Heart left ventricle (tissue), 16 donors: ENCODE results near the gene BET1. TPM values are rescaled to one million over a fixed set of nuclear protein-coding genes. Genes with fewer than 3 reads are reported as not detected.

Source experiments
- ATAC-seq, 4 donors: fragments of 200-7000 bp; cut with Tn5 transposase; one replicate each; pipeline ENCODE4 v1.9.1; 2020 to 2022; ENCODE audit warnings: moderate library complexity in 4 of 4, mild to moderate bottlenecking in 3 of 4, moderate number of reproducible peaks in 1 of 4
- DNase-seq, 5 donors: peaks; one replicate each; pipeline ENCODE4 v3.0.0-alpha.2; 2020
- H3K27ac ChIP-seq, 12 donors: fragments of 200-600 bp; sonication (generic) in 4 of 12; one replicate each; pipeline versions ENCODE4 v1.5.0 to v1.8.0; 2016 to 2022; ENCODE audit warnings: mild to moderate bottlenecking in 2 of 12
- H3K27me3 ChIP-seq, 9 donors: fragments of 200-600 bp; sonication (generic) in 2 of 9; one replicate each; pipeline versions ENCODE4 v1.5.1 to v1.8.0; 2016 to 2022; ENCODE audit warnings: mild to moderate bottlenecking in 3 of 9
- H3K36me3 ChIP-seq, 9 donors: fragments of 200-600 bp; sonication (generic) in 2 of 9; one replicate each; pipeline versions ENCODE4 v1.5.0 to v1.8.0; 2018 to 2022; ENCODE audit warnings: mild to moderate bottlenecking in 2 of 9
- H3K4me1 ChIP-seq, 12 donors: fragments of 200-600 bp; sonication (generic) in 4 of 12; one replicate each; pipeline versions ENCODE4 v1.5.0 to v1.8.0; 2016 to 2022; ENCODE audit warnings: mild to moderate bottlenecking in 3 of 12
- H3K4me3 ChIP-seq, 12 donors: fragments of 200-600 bp; sonication (generic) in 4 of 12; one replicate each; pipeline versions ENCODE4 v1.5.0 to v1.8.0; 2017 to 2022; ENCODE audit warnings: mild to moderate bottlenecking in 9 of 12, moderate library complexity in 4 of 12
- H3K9me3 ChIP-seq, 12 donors: fragments of 200-600 bp; sonication (generic) in 4 of 12; one replicate each; pipeline versions ENCODE4 v1.5.0 to v1.8.0; 2016 to 2022; ENCODE audit warnings: mild to moderate bottlenecking in 1 of 12
- POLR2A ChIP-seq, 2 donors: fragments of 450-650 bp; IDR thresholded peaks; one replicate each; pipeline ENCODE4 v1.6.1; 2017; ENCODE audit warnings: antibody characterized with exemption in 2 of 2, mild to moderate bottlenecking in 2 of 2, moderate library complexity in 2 of 2
- WGBS, 4 donors: extraction: QIAGEN DNeasy Blood & Tissue Kit in 2 of 4; methylation state at CpG; one replicate each; pipeline versions ENCODE4 v1.1.5 to v1.1.7; 2013 to 2018; 5-methylcytosine and 5-hydroxymethylcytosine counted together
- intact Hi-C, 10 donors: fragments of 100-400 bp; cut with DNase I; formaldehyde crosslinking; loops; one replicate each; pipeline versions ENCODE4 v1.11.1 to v1.14.2; 2022
- polyA plus RNA-seq, 2 donors: library from polyadenylated mRNA; stranded (reverse); fragments of 200-250 nt; gene quantifications; one replicate each; pipeline ENCODE4 v1.2.3, GENCODE V29; 2013
- total RNA-seq, 9 donors: library from RNA; depleted of rRNA in 2 of 9; stranded (reverse); fragments of >200 nt in 2 of 9; fragmentation: NEBNext Ultra II Directional in 3 of 9; extraction: Animal tissue kit (Norgen Biotek cat#: 25700) in 3 of 9; gene quantifications; one replicate each; pipeline versions ENCODE4 v1.1.0 to v1.2.4, GENCODE V29; 2016 to 2023
- TF ChIP-seq, protein P1 (sequence below), 12 donors: fragments of 200-600 bp; sonication (generic) in 4 of 12; IDR thresholded peaks; one replicate each; pipeline versions ENCODE4 v1.5.0 to v1.8.0; 2018 to 2022; ENCODE audit warnings: antibody characterized with exemption in 12 of 12, mild to moderate bottlenecking in 5 of 12
- donor health status: ischemic (EF 13 %, LVEDD 7.1; RV severe dilation, severe dysfunction).
- donor health status: healthy with polysubstance abuse.
- donor health status: DM: no; HTN: yes; CAD: no.
- donor health status: DM: no; HTN: no; CAD: no.
- donor health status: ischemic (EF 25% LVEDD 6.9; RV normal size, moderate dysfunction).
- donor health status: ischemic (EF 25% LVEDD 5.7; RV mildly dilated, moderate dysfunction).
- donor health status: healthy.
- donor health status: DM: yes; HTN: yes; CAD: no.
- donor health status: ischemic (EF 35%, LVEDD 5.7; RV mildly dilated, moderate dysfunction).
- donor health status: nonischemic (EF 11% LVEDD 7.7; RV severe dilation, severe dysfunction).
- donor health status: DM: yes; HTN: yes; CAD: no.
- donor health status: PGD.
- donor health status: ischemic (EF 29% LVEDD 5.4; RV normal size, mild dysfunction).
- donor health status: nonischemic (EF 23%, LVEDD 6.1; RV moderate dilation, normal function).

BET1 gene
- total and polyA plus RNA-seq, 11 donors, result 8.1 to 16.5 (median 12.1) TPM

DNA sequence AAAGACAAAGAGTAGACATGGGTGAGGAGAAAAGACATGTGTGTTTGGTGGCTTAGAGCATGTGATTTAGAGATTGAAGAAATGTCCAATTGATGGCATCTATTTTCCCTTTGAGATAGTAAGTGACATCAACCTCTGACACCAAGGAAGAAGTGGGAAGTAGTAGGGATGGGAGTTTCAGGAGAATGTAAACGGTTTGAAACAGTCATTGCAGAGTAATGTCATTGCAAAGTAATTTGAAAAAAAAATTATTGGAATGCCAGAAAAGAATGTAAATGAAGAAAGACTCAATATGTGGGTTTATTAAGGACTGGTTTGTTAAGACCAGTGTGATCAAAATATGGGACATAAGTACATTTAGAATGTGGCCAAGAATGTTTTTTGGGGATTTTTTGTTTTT is 56.0 kb downstream of the BET1 start:
- no peak overlapping the region for H3K4me3 ChIP-seq
- WGBS, 4 donors, result 64 to 88% (median 80%) methylated on average over 1 of the region's 1 CpG
- H3K27me3 ChIP-seq, result no peaks in the 10 kb centered on the region
- no peak overlapping the region for H3K27ac ChIP-seq
- no peaks in the 10 kb centered on the region for H3K36me3 ChIP-seq
- TF ChIP-seq, protein P1, sequence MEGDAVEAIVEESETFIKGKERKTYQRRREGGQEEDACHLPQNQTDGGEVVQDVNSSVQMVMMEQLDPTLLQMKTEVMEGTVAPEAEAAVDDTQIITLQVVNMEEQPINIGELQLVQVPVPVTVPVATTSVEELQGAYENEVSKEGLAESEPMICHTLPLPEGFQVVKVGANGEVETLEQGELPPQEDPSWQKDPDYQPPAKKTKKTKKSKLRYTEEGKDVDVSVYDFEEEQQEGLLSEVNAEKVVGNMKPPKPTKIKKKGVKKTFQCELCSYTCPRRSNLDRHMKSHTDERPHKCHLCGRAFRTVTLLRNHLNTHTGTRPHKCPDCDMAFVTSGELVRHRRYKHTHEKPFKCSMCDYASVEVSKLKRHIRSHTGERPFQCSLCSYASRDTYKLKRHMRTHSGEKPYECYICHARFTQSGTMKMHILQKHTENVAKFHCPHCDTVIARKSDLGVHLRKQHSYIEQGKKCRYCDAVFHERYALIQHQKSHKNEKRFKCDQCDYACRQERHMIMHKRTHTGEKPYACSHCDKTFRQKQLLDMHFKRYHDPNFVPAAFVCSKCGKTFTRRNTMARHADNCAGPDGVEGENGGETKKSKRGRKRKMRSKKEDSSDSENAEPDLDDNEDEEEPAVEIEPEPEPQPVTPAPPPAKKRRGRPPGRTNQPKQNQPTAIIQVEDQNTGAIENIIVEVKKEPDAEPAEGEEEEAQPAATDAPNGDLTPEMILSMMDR (IDR thresholded peaks at IDR 0.05), result no peak
- no peak for TF ChIP-seq POLR2A (IDR thresholded peaks at IDR 0.05)
- no peak for DNase-seq
- H3K4me1 ChIP-seq, result peaks cover 0 to 33% (median 25%) of the 10 kb centered on the region in 12 donors
- ATAC-seq, result no peak
- intact Hi-C loops, result no loop called here
- no peaks in the 10 kb centered on the region for H3K9me3 ChIP-seq

DNA sequence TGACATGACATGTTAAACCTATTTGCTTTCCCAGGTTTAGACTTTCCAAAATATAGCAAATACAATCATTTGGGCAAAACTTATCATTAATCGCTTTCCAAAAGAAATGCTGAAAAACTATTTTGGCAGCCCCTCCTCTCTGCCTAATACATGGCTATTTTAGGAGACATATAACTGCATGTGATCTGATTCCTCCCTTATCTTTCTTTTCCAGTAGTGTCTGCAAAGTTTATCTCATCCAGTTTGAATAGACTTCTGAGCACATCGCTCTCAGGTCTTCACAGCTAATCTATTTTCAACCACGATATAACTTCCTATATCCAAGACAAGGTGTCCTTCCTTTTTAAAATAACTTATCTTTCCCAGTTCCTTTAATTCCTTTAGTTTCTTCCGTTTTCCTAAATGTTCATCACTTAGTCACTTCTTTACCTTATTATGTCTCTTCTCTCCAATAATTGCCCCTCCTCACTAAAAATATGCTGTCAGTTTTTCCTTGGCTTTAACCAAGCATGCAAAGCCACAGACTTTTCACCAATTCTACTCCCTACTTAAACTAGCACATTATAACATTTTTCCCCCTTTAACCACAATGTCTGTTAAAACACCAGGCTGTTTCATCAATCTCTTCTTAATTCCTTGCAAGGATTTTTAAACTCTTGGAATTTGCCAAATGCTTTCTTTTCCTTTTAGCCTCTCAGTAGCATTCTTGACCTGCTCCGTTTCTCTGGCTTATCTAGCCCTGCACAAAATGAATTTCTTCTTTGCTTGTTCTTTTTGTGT is 58.2 kb downstream of the BET1 start:
- no peak for ATAC-seq
- H3K4me1 ChIP-seq, result peaks cover 0 to 33% (median 25%) of the 10 kb centered on the region in 12 donors
- intact Hi-C loops, result no loop called here
- no peak overlapping the region for H3K4me3 ChIP-seq
- H3K27ac ChIP-seq, result peak overlapping the region in 11 of 12 donors; percentile 5 to 79 (median 56)
- WGBS, 4 donors, result 23 to 34% (median 31%) methylated on average over 5 of the region's 5 CpGs
- TF ChIP-seq, protein P1 (IDR thresholded peaks at IDR 0.05), result no peak
- TF ChIP-seq POLR2A (IDR thresholded peaks at IDR 0.05), result no peak
- H3K9me3 ChIP-seq, result no peaks in the 10 kb centered on the region
- H3K27me3 ChIP-seq, result no peaks in the 10 kb centered on the region
- H3K36me3 ChIP-seq, result no peaks in the 10 kb centered on the region
- DNase-seq, result no peak

DNA sequence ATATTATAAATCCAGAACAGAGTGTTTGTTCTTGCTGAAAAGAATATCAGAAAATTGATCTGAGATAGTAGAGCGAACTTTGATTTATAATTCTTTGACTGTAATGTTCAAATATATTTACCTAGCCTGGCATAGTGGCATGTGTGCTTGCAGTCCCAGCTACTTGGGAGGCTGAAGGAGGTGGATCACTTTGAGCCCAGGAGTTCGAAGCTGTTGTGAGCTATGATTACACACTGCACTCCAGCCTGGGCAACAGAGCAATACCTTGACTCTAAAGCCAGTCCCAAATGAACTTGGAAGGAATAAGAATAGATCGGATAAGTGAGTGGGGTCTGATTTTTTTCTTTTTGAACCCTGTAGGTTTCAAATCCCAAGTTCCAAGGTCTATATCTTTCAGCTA is 59.1 kb downstream of the BET1 start:
- no peaks in the 10 kb centered on the region for H3K36me3 ChIP-seq
- no peak for DNase-seq
- TF ChIP-seq, protein P1 (IDR thresholded peaks at IDR 0.05), result no peak
- no peak for TF ChIP-seq POLR2A (IDR thresholded peaks at IDR 0.05)
- intact Hi-C loops, result no loop called here
- ATAC-seq, result no peak
- 26 to 43% (median 33%) methylated on average over 3 of the region's 3 CpGs for WGBS, 4 donors
- H3K4me1 ChIP-seq, result peaks cover 0 to 33% (median 25%) of the 10 kb centered on the region in 12 donors
- no peaks in the 10 kb centered on the region for H3K27me3 ChIP-seq
- no peaks in the 10 kb centered on the region for H3K9me3 ChIP-seq
- peak overlapping the region in 11 of 12 donors; percentile 5 to 79 (median 56) for H3K27ac ChIP-seq
- H3K4me3 ChIP-seq, result no peak overlapping the region

DNA sequence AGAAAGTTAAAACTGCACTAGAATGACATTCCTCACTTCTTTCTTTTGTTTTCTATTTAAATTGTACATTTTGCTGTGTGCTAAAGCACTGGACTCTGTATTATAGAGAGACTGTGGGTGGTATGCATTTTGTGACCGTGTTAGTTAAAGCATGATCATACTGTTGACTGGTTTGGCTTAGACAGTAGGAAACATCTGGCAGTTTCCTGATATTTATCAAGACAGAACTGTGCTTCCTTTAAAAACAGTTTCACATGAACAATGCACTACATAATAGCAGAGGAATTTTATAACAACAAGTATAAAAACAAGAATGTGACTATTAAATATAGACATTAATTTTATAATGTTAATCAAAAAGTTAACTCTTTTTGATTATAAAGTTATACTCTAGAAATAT is 59.5 kb downstream of the BET1 start:
- ATAC-seq (peak; percentile 37 to 85 (median 68)), DNase-seq (no peak)
- Histone ChIP-seq H3K4me3 (no peak overlapping the region), H3K9me3 (no peaks in the 10 kb centered on the region), H3K27ac (peak overlapping the region in 10 of 12 donors; percentile 33 to 79 (median 56)), H3K27me3 (no peaks in the 10 kb centered on the region), H3K36me3 (no peaks in the 10 kb centered on the region), H3K4me1 (peaks cover 0 to 33% (median 25%) of the 10 kb centered on the region in 12 donors)
- TF ChIP-seq, protein P1 (IDR thresholded peaks at IDR 0.05), result no peak
- no peak for TF ChIP-seq POLR2A (IDR thresholded peaks at IDR 0.05)
- intact Hi-C loops, result no loop called here
- WGBS, 4 donors, result 16 to 35% (median 19%) methylated on average over 1 of the region's 1 CpG
